Measurements from ENCODE around the gene FOXD1.
"Not testable (repeated sequence)": the region's sequence is repeated elsewhere in the genome, so short reads cannot be mapped to it uniquely, and the experiment has no call there.

The FOXD1 gene

DNA sequence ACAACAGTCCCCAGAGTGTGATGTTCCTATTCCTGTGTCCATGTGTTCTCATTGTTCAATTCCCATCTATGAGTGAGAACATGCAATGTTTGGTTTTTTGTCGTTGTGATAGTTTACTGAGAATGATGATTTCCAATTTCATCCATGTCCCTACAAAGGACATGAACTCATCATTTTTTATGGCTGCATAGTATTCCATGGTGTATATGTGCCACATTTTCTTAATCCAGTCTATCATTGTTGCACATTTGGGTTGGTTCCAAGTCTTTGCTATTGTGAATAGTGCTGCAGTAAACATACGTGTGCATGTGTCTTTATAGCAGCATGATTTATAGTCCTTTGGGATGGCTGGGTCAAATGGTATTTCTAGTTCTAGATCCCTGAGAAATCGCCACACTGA lies 20.1 kb upstream of the FOXD1 start:
- not testable (repeated sequence) for H3K27me3 ChIP-seq (ENCODE audit: control insufficient read depth in 1 of 2, insufficient read depth in 2 of 2, low read length in 2 of 2); H3K9me3 ChIP-seq (ENCODE audit: control insufficient read depth in 1 of 2, low read length in 2 of 2); H3K4me1 ChIP-seq (ENCODE audit: control insufficient read depth in 1 of 2, insufficient read depth in 2 of 2, low read length in 2 of 2); H3K9ac ChIP-seq (ENCODE audit: low read depth in 1 of 2, low read length in 2 of 2); H3K36me3 ChIP-seq (ENCODE audit: control insufficient read depth in 1 of 2, insufficient read depth in 2 of 2, low read length in 2 of 2); H3K4me3 ChIP-seq (ENCODE audit: low read depth in 1 of 2, low read length in 2 of 2); H3K27ac ChIP-seq (ENCODE audit: low read depth, low read length)

DNA sequence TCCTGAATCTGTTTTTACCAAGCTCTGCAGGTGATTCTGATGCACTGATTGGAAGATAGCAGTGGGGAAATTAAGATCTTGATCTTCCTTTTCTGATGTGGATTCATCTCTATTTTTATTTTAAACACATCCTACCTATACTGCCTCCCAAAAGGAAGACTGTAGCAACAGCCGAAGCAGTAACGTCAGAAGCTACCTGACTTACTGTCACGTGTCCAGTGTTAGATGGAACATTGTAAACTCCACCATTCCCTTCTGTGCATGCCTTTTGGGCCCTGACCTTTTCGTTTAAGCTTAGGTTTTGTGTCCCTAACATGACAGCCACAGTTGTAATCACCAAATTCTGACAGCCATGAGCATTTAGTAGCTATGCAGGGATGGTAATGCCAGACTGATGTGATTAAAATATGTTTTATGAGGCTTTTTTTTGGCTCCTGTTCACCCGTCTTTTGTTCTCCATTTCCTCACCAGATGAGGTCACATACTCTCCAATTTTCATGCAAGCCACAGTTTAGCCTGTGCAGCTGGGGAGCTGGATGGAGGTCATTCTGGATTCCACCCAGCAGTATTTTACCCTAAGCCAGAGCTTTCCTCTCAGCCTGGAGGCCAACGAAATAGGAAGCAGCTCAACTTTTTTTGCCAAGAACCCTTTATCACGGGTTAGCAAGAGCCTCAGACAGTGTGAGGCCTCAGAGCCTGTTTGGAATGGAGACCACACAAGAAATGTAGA lies 15.6 kb upstream of the FOXD1 start:
- H3K36me3 ChIP-seq (ENCODE audit: control insufficient read depth in 1 of 2, insufficient read depth in 2 of 2, low read length in 2 of 2) = no peaks in the 10 kb centered on the region
- no peaks in the 10 kb centered on the region for H3K9me3 ChIP-seq (ENCODE audit: control insufficient read depth in 1 of 2, low read length in 2 of 2)
- H3K27ac ChIP-seq (ENCODE audit: low read depth, low read length) = no peak overlapping the region
- H3K4me3 ChIP-seq (ENCODE audit: low read depth in 1 of 2, low read length in 2 of 2) = no peak overlapping the region
- no peak overlapping the region for H3K9ac ChIP-seq (ENCODE audit: low read depth in 1 of 2, low read length in 2 of 2)
- H3K4me1 ChIP-seq (ENCODE audit: control insufficient read depth in 1 of 2, insufficient read depth in 2 of 2, low read length in 2 of 2) = no peaks in the 10 kb centered on the region
- peaks cover 0 to 2% of the 10 kb centered on the region in 2 donors for H3K27me3 ChIP-seq (ENCODE audit: control insufficient read depth in 1 of 2, insufficient read depth in 2 of 2, low read length in 2 of 2)

DNA sequence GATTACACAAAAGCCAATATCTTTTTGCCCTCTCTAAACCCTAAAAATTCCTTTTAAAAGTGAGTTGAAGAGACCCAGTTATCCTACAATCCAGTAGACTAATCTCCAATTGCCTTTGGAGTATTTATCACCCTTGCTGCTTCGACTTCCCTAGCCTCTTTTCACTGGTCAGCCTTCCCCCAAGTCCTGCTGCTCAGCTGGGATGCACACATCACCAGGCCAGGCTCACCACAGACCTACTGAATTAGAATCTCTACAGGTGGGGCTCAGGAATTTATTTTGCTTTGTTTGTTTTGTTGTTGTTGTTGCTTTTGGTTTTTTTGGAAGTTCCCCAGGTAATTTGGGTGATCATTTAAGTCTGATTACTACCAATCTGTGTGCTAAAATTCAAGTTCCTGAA lies 11.6 kb upstream of the FOXD1 start:
- no peaks in the 10 kb centered on the region for H3K36me3 ChIP-seq (ENCODE audit: control insufficient read depth in 1 of 2, insufficient read depth in 2 of 2, low read length in 2 of 2)
- H3K4me3 ChIP-seq (ENCODE audit: low read depth in 1 of 2, low read length in 2 of 2) = no peak overlapping the region
- H3K27ac ChIP-seq (ENCODE audit: low read depth, low read length) = no peak overlapping the region
- peaks cover 4 to 5% of the 10 kb centered on the region in 2 donors for H3K27me3 ChIP-seq (ENCODE audit: control insufficient read depth in 1 of 2, insufficient read depth in 2 of 2, low read length in 2 of 2)
- H3K9ac ChIP-seq (ENCODE audit: low read depth in 1 of 2, low read length in 2 of 2) = no peak overlapping the region
- H3K9me3 ChIP-seq (ENCODE audit: control insufficient read depth in 1 of 2, low read length in 2 of 2) = no peaks in the 10 kb centered on the region
- no peaks in the 10 kb centered on the region for H3K4me1 ChIP-seq (ENCODE audit: control insufficient read depth in 1 of 2, insufficient read depth in 2 of 2, low read length in 2 of 2)

DNA sequence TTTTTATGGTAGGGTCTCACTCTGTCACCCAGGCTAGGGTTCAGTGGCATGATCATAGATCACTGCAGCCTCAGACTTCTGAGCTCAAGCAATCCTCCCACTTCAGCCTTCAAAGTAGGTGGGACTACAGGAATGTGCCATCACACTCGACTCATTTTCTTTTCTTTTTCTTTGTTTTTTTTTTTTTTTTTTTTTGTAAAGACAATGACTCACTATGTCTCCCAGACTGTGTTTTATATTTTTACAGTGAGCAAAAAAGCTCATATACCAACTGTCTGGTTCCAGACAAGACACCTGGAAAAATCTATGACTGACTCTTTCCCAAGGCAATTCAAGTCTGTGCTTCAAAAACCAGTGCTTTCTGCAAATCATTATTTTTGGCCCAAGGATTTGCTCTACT lies 10.8 kb upstream of the FOXD1 start:
- Histone ChIP-seq H3K27me3 (ENCODE audit: control insufficient read depth in 1 of 2, insufficient read depth in 2 of 2, low read length in 2 of 2) (peaks cover 4 to 5% of the 10 kb centered on the region in 2 donors), H3K9me3 (ENCODE audit: control insufficient read depth in 1 of 2, low read length in 2 of 2) (no peaks in the 10 kb centered on the region), H3K9ac (ENCODE audit: low read depth in 1 of 2, low read length in 2 of 2) (no peak overlapping the region), H3K27ac (ENCODE audit: low read depth, low read length) (no peak overlapping the region), H3K36me3 (ENCODE audit: control insufficient read depth in 1 of 2, insufficient read depth in 2 of 2, low read length in 2 of 2) (no peaks in the 10 kb centered on the region), H3K4me1 (ENCODE audit: control insufficient read depth in 1 of 2, insufficient read depth in 2 of 2, low read length in 2 of 2) (no peaks in the 10 kb centered on the region), H3K4me3 (ENCODE audit: low read depth in 1 of 2, low read length in 2 of 2) (no peak overlapping the region)

DNA sequence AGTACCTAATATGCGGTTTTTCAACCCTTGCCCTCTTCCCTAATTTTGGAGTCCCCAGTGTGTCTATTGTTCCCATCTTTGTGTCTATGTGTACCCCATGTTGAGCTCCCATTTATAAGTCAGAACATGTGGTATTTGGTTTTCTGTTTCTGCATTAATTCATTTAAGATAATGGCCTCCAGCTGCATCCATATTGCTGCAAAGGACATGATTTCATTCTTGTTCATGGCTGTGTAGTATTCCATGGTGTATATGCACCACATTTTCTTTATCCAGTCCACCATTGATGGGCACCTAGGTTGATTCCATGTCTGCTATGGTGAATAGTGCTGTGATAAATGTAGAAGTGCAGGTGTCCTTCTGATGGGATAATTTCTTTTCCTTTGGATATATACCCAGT lies 7.9 kb upstream of the FOXD1 start:
- not testable (repeated sequence) for H3K9me3 ChIP-seq (ENCODE audit: control insufficient read depth in 1 of 2, low read length in 2 of 2); H3K4me3 ChIP-seq (ENCODE audit: low read depth in 1 of 2, low read length in 2 of 2); H3K36me3 ChIP-seq (ENCODE audit: control insufficient read depth in 1 of 2, insufficient read depth in 2 of 2, low read length in 2 of 2); H3K9ac ChIP-seq (ENCODE audit: low read depth in 1 of 2, low read length in 2 of 2); H3K27ac ChIP-seq (ENCODE audit: low read depth, low read length); H3K4me1 ChIP-seq (ENCODE audit: control insufficient read depth in 1 of 2, insufficient read depth in 2 of 2, low read length in 2 of 2)
- H3K27me3 ChIP-seq (ENCODE audit: control insufficient read depth in 1 of 2, insufficient read depth in 2 of 2, low read length in 2 of 2) = peaks cover 29 to 30% of the 10 kb centered on the region in 2 donors

DNA sequence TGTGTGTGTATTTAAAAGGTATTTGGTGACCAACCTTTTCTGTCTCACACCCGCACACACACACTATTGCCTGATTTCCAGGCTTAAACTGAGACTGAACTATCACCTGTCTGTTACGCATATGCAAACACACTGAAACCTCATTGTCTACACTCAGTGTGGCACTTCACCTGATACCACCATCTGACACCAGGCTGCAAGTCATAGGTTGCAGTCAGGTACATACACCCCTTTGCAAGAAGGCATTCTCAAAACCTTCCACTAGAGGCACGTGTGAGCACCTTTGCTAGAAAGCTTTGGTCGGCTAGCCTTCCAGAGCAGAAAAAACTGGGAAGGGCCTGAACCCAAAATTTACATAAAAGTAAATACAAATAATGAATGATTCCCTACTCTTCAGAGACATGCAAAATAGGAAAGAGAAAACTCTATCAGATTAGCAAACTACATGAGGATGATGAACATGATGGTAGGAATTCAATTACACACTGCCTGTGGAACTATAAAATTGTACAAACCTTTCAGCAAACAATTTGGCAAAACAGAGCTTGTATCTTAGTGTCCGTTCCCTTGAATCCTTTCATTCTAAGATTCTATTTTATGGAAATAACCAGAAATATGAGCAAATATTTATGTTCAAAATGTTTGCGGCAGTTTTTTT lies 5.9 kb upstream of the FOXD1 start:
- H3K27ac ChIP-seq (ENCODE audit: low read depth, low read length) = no peak overlapping the region
- no peak overlapping the region for H3K9ac ChIP-seq (ENCODE audit: low read depth in 1 of 2, low read length in 2 of 2)
- peaks cover 46 to 48% of the 10 kb centered on the region in 2 donors for H3K27me3 ChIP-seq (ENCODE audit: control insufficient read depth in 1 of 2, insufficient read depth in 2 of 2, low read length in 2 of 2)
- no peak overlapping the region for H3K4me3 ChIP-seq (ENCODE audit: low read depth in 1 of 2, low read length in 2 of 2)
- H3K4me1 ChIP-seq (ENCODE audit: control insufficient read depth in 1 of 2, insufficient read depth in 2 of 2, low read length in 2 of 2) = peaks cover 0 to 5% of the 10 kb centered on the region in 2 donors
- H3K36me3 ChIP-seq (ENCODE audit: control insufficient read depth in 1 of 2, insufficient read depth in 2 of 2, low read length in 2 of 2) = no peaks in the 10 kb centered on the region
- no peaks in the 10 kb centered on the region for H3K9me3 ChIP-seq (ENCODE audit: control insufficient read depth in 1 of 2, low read length in 2 of 2)

DNA sequence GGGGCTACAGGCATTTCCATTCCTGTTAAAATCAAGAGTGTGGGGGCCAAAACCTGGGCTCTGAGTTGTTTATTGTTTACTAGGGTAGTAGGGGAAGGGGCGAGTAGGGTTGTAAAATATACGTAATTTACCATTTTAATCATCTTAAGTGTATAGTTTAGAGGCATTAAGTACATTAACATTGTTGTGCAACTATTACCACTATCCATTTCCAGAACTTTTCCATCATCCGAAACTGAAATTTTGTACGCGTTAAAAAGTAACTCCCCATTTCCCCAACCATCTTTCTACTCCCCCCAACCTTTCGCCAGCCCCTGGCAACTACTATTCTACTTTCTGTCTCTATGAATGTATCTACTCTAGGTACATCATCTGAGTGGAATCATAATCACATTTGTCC lies 3.6 kb upstream of the FOXD1 start:
- peaks cover 55 to 58% of the 10 kb centered on the region in 2 donors for H3K27me3 ChIP-seq (ENCODE audit: control insufficient read depth in 1 of 2, insufficient read depth in 2 of 2, low read length in 2 of 2)
- H3K4me3 ChIP-seq (ENCODE audit: low read depth in 1 of 2, low read length in 2 of 2) = no peak overlapping the region
- H3K36me3 ChIP-seq (ENCODE audit: control insufficient read depth in 1 of 2, insufficient read depth in 2 of 2, low read length in 2 of 2) = no peaks in the 10 kb centered on the region
- H3K4me1 ChIP-seq (ENCODE audit: control insufficient read depth in 1 of 2, insufficient read depth in 2 of 2, low read length in 2 of 2) = peaks cover 4 to 11% of the 10 kb centered on the region in 2 donors
- no peak overlapping the region for H3K9ac ChIP-seq (ENCODE audit: low read depth in 1 of 2, low read length in 2 of 2)
- no peaks in the 10 kb centered on the region for H3K9me3 ChIP-seq (ENCODE audit: control insufficient read depth in 1 of 2, low read length in 2 of 2)
- H3K27ac ChIP-seq (ENCODE audit: low read depth, low read length) = no peak overlapping the region

DNA sequence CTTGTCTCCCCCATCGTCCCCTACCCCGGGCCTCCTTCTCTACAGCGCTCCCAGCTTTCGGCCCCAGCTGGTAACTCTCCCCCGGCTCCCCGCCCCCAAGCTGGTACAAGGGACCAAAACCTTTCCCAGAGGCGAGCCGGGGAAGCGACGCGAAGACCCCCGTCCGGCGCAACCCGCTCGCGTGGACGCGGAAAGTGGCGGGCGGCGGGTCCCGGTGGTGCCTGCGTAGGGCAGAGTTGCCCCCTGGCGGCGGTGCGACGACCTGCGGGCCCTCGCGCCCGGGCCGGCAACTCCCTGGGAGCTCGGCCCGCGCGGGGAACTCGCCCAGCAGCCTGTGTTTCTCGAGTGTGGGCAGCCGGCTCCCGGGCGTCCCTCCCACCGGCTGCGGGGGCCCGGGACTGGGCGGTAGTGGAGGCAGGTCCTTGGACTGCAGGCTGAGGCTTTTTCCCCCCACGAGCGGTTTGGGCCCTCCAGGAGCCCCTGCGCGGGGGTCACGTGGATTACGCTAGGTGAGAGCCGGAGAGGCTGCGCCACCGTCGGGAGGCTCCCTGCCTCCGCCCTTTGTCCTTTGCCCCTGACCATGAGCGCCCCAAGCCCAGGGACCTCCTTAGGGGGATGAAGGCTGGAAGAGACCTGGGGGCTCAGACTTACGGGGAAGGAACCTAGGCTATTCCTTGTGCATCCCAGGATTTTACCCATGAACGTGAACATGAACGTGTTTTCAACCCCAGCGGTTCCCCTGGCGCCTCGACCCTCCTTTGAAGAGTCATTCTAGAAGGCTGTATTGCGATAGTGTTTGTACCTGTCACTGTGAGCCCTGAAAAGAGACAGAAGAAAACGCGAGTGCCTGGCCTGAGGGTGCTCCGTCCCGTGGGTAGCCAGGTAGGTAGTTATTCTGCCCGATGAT lies 2.9 kb upstream of the FOXD1 start:
- Histone ChIP-seq H3K4me1 (ENCODE audit: control insufficient read depth in 1 of 2, insufficient read depth in 2 of 2, low read length in 2 of 2) (peaks cover 4 to 14% of the 10 kb centered on the region in 2 donors), H3K36me3 (ENCODE audit: control insufficient read depth in 1 of 2, insufficient read depth in 2 of 2, low read length in 2 of 2) (no peaks in the 10 kb centered on the region), H3K27ac (ENCODE audit: low read depth, low read length) (no peak overlapping the region), H3K9me3 (ENCODE audit: control insufficient read depth in 1 of 2, low read length in 2 of 2) (no peaks in the 10 kb centered on the region), H3K9ac (ENCODE audit: low read depth in 1 of 2, low read length in 2 of 2) (no peak overlapping the region), H3K4me3 (ENCODE audit: low read depth in 1 of 2, low read length in 2 of 2) (peak overlapping the region; percentile 21 to 23), H3K27me3 (ENCODE audit: control insufficient read depth in 1 of 2, insufficient read depth in 2 of 2, low read length in 2 of 2) (peaks cover 58 to 62% of the 10 kb centered on the region in 2 donors)

DNA sequence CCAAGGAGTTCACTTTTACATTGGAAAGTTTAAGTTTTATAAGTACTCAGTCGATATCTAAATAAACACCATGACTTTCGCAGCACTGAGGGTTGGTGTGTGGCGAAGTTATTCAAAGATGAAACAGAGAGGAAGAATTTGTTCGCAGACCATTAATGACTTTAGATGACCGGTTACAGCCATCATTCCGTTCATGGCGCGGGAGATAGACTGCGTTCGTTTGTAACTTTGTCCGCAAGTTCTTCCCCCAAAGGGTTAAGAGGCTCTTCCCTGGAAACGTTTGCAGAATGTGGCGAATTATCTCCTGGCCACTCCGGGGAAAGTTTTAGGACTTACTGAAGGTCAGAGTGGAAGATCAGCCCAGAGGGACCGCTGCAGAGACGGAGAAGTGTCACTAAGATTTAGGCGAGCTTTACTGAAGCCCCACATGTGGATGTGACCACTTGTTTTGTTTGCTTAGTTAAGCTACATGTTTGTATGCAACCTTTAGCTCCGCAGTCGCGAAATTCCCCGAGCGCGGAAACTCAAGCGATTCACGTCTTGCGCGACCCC lies 2.2 kb upstream of the FOXD1 start:
- H3K4me1 ChIP-seq (ENCODE audit: control insufficient read depth in 1 of 2, insufficient read depth in 2 of 2, low read length in 2 of 2) = peaks cover 4 to 14% of the 10 kb centered on the region in 2 donors
- no peak overlapping the region for H3K9ac ChIP-seq (ENCODE audit: low read depth in 1 of 2, low read length in 2 of 2)
- H3K27ac ChIP-seq (ENCODE audit: low read depth, low read length) = no peak overlapping the region
- H3K9me3 ChIP-seq (ENCODE audit: control insufficient read depth in 1 of 2, low read length in 2 of 2) = no peaks in the 10 kb centered on the region
- H3K36me3 ChIP-seq (ENCODE audit: control insufficient read depth in 1 of 2, insufficient read depth in 2 of 2, low read length in 2 of 2) = no peaks in the 10 kb centered on the region
- peaks cover 63 to 67% of the 10 kb centered on the region in 2 donors for H3K27me3 ChIP-seq (ENCODE audit: control insufficient read depth in 1 of 2, insufficient read depth in 2 of 2, low read length in 2 of 2)
- H3K4me3 ChIP-seq (ENCODE audit: low read depth in 1 of 2, low read length in 2 of 2) = peak overlapping the region in 1 of 2 donors; percentile 23

DNA sequence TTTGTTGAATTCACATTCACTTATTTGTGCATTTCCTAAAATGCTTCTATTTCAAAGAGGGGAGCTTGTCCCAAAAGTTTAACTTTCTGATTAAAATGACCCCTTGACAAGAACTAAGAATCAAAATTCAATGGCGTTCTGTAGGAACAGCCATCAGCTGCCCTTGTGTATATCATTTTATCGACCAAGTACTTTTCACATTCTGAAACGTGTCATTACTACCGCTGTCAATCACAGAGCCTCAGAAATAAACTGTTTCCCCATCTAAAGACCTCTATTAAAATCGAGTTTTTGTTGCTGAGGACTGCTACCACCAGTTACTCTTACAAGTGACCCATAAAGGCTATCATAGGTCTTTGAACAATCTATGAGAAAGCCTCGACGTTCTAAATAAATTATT lies 1.6 kb upstream of the FOXD1 start:
- H3K9ac ChIP-seq (ENCODE audit: low read depth in 1 of 2, low read length in 2 of 2) = no peak overlapping the region
- H3K27me3 ChIP-seq (ENCODE audit: control insufficient read depth in 1 of 2, insufficient read depth in 2 of 2, low read length in 2 of 2) = peaks cover 69 to 71% of the 10 kb centered on the region in 2 donors
- no peaks in the 10 kb centered on the region for H3K36me3 ChIP-seq (ENCODE audit: control insufficient read depth in 1 of 2, insufficient read depth in 2 of 2, low read length in 2 of 2)
- H3K27ac ChIP-seq (ENCODE audit: low read depth, low read length) = no peak overlapping the region
- no peaks in the 10 kb centered on the region for H3K9me3 ChIP-seq (ENCODE audit: control insufficient read depth in 1 of 2, low read length in 2 of 2)
- peaks cover 4 to 14% of the 10 kb centered on the region in 2 donors for H3K4me1 ChIP-seq (ENCODE audit: control insufficient read depth in 1 of 2, insufficient read depth in 2 of 2, low read length in 2 of 2)
- no peak overlapping the region for H3K4me3 ChIP-seq (ENCODE audit: low read depth in 1 of 2, low read length in 2 of 2)
